Measurements from ENCODE around the gene CST11.
"Not testable (repeated sequence)": the region's sequence is repeated elsewhere in the genome, so short reads cannot be mapped to it uniquely, and the experiment has no call there.

Gene CST11, protein sequence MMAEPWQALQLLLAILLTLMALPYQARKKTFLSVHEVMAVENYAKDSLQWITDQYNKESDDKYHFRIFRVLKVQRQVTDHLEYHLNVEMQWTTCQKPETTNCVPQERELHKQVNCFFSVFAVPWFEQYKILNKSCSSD

DNA sequence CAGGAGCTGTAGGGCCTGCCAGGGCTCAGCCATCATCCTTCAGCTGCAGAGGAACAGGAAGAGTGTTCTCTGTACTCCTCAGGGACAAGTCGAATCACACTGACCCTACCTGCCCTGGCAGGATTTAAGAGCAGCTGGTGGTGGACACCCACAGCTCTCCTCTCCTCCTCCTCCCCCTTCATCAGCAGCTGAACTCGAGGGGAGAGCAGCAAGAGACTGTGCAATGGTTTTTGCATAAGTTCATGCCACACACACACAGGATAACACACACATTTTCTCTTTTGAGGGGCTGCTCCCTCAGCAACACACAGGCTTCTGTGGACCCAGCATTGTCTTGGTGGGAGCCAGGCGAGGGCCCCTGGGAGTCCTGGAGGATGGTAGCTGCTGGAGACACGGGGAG is at the start of gene CST11:
TSS of gene CST11 (minus strand) at position 101 of the 400 bp plus-strand sequence. CDS start at position 36, 65 bp downstream.
- DNase-seq (ENCODE audit: low read depth): no peak
- no peak within 1 kb of the TSS for H3K4me3 ChIP-seq (ENCODE audit: low read depth, low read length)

DNA sequence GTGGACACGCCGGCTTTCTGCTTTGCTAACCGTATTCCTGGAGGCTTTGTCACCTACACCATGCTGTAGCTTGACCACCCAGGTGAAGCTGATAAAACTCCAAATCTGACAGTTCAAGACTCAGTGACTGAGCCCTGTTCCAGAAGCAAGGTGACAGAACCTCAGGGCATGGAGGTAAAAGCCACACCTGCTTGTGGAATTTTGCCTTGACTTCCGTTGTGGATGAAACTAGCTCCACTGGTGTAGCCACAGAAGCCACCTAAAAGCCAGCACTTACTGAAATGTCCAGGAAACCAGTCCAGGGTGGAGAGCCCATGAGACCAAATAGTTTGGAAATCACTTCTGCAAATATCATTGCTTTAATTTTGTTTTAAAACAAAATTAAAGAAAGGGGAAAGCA is 49.2 kb upstream of the CST11 start:
- DNase-seq (ENCODE audit: low read depth): no peak
- no peak overlapping the region for H3K4me3 ChIP-seq (ENCODE audit: low read depth, low read length)

DNA sequence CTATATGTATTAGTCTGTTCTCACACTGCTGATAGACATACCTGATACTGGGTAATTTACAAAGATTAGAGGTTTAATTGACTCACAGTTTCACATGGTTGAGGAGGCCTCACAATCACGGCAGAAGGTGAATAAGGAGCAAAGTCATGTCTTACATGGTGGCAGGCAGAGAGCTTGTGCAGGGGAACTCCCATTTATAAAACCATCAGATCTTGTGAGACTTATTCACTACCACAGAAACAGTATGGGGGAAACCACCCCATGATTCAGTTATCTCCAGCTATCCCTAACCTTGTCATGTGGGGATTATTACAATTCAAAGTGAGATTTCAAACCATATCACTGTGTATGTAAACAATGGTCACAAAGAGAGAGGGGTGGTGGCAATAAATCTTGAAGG is 44.9 kb upstream of the CST11 start:
- no peak for DNase-seq (ENCODE audit: low read depth)

DNA sequence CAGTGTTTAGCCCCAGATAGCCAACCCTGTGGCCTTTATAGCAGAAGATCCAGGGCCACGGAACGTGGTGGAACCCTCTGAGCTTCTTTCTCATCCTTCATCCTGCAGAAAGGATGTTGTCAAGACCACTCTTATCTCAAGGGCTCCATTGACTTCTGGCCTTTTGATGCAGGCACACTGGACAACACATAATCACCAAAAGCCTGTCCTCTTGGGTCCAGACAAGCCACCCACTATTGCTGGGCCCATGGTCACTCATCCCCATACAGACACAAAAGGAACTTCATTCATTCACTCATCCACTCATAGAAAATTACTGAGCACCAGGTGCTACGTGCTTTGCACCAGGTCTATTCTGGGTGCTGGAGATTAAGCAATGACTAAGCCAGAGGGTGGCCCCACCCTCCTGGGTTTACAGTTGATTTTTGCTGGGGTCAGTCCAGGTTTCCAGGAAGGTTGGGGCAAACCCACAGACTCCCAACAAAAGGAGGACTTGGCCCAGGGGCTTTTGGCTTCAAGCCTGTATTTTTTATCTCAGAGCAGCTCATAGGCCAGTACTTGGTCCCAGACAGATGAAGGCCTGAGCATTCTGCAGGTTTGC is 40.6 kb upstream of the CST11 start:
- no peak overlapping the region for H3K4me3 ChIP-seq (ENCODE audit: low read depth, low read length)
- DNase-seq (ENCODE audit: low read depth): no peak

More for the DNA sequence above, 44.9 kb upstream of the CST11 start:
- no peak overlapping the region for H3K4me3 ChIP-seq (ENCODE audit: low read depth, low read length)

DNA sequence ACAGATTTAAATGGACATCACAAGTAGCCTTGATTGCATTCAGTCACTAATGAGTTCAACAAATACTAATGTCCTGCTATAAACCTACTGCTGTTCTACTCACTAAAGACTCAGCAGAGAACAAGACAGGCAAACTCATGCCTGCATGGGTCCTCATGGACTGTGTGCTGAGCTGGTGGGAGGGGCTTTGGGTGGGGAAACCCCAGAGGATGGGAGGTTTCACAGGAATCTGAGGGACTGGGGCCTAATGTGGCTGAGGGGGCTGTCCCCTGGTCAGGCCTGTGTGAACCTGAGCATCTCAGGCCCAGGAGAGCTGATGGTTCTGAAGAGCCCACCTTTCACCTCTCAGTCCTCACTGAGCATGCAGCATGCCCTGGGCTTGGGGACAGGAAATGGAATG is 39.6 kb upstream of the CST11 start:
- no peak overlapping the region for H3K4me3 ChIP-seq (ENCODE audit: low read depth, low read length)
- DNase-seq (ENCODE audit: low read depth): no peak

DNA sequence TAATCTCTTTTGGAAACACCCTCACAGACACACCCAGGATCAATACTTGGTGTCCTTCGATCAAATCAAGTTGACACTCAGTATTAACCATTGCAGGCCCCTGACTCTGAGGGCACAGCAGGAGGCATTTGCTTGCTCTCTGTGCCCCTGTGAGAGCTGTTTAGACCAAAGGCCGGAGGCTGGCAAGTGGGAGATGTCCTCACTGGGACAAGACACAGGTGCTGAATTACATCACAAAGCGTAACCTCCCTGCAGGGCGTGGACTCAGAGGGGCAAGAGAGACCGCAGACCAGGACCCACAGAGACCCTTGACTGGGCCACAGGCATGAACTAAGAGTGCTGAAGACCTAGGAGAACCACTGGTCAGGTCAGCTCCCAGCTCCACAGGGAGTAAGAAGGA is 38.1 kb upstream of the CST11 start, which contains the start of gene CST8:
TSS of gene CST8 (plus strand) at position 301 of the 400 bp plus-strand sequence. CDS start 551 bp downstream, outside the sequence.
- H3K4me3 ChIP-seq (ENCODE audit: low read depth, low read length): no peak within 1 kb of the TSS
- no peak for DNase-seq (ENCODE audit: low read depth)

DNA sequence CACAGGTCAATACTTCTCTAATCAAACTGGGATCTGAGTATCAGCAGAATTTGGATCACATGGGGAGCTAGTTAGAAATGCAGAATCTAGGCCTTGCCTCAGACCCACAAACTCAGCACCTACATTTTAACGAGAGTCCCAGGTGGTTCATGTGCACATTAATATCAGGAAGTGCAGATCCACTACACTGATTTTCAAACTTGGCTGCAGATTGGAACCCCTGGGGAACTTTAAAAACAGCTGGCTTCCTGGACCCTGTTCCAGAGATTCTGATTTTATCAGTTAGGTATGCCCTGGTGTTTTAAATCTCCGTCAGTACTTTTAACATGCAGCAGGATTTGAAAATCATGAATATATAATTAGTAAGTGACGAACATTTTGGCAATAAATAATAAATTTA is 36.3 kb upstream of the CST11 start:
- no peak overlapping the region for H3K4me3 ChIP-seq (ENCODE audit: low read depth, low read length)
- no peak for DNase-seq (ENCODE audit: low read depth)

DNA sequence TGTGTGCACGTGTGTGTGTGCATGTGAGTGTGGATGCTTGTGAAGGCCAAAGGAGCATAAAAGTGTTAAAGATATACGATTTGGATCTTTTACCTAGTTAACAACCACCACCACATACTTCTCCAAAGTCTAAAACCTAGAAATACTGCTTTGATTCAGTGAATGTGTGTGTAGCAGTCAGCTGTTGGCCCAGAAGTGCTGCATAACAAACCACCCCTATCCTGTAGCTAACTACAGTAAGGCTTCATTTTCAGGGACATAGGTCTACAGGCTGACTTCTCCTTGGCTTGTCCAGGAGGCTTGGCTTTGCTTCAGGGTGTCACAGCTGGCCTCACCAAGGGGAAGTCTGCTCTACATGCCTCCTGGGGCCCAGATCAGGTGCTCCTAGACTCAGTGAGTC is 35.8 kb upstream of the CST11 start:
- no peak for DNase-seq (ENCODE audit: low read depth)
- no peak overlapping the region for H3K4me3 ChIP-seq (ENCODE audit: low read depth, low read length)

DNA sequence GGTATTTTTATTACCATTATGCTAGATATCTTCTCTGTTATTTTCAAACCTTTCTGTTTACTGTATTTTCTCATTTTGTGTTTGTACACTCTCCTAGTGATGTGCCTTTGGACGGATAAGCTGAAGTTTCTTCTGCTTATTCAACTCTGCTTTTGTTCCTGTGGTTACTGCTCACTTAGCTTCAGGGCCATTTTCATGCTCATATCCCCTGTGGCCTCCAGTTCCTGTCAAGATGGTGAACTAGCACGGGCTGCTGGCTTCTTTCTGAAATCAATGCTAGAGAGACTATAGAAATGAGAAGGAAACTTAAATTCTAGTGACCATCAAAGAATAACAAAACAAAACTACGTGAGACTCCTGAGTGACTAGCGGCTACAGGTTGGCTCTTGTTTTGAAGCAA is 31.4 kb upstream of the CST11 start:
- no peak overlapping the region for H3K4me3 ChIP-seq (ENCODE audit: low read depth, low read length)
- DNase-seq (ENCODE audit: low read depth): no peak

DNA sequence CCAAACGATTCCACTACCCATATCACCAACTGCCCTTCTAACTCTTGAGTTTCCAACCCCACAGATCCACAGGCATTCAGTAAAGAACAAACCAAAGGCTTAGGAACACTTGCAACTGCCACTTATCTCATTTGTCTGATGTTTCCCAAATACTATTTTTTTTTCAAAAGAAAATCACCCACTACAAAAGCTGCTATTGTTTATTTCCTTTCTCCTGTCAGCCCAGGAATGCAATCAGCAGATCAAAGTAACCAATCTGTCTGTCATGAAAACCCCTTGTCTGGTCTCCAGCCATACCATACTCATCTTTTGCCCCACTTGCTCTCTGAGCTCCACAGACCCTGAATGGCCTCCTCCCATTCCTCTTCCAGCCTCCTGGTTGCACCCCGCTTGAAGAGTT is 29.5 kb upstream of the CST11 start:
- DNase-seq (ENCODE audit: low read depth): no peak

DNA sequence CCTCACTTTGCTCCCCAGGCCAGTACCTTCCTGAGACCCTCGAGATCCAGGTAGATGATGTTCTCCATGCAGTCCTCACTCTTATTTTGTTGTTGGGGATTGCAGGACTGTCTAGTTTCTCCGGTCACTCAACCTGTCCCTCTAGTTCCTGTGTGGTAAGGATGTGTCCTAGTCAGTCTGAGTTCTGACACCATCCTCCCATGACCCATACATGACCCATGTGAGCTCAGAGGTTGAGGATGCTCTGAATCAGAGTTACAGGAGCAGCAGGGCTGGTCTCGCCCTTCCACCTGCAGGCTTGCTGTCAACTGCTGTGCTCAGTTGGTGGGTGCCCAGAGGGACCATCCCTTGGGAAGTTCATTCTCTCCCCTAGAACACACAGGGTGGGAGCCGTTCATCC is 26.4 kb upstream of the CST11 start:
- DNase-seq (ENCODE audit: low read depth): no peak
- no peak overlapping the region for H3K4me3 ChIP-seq (ENCODE audit: low read depth, low read length)

More for the DNA sequence above, 29.5 kb upstream of the CST11 start:
- no peak overlapping the region for H3K4me3 ChIP-seq (ENCODE audit: low read depth, low read length)

DNA sequence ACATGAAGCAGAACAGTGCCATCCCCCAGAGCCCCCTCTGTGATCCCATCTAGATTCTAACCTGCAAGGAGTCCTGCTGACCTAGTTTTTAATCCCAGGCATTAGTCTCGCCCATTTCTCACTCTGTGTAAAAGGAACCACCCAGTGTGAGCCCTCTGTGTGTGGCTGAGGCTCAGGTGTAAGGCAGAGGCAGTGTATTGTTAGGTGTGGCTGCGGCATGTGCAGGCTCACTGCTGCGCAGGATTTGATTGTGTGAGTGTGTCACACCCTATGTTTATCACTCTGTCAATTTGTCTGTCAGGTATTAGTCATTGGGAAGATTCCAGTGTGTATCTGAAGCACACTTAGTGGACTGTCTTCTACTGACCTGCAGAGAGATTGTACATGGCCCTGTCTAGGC is 24.5 kb upstream of the CST11 start:
- H3K4me3 ChIP-seq (ENCODE audit: low read depth, low read length): no peak overlapping the region
- no peak for DNase-seq (ENCODE audit: low read depth)

DNA sequence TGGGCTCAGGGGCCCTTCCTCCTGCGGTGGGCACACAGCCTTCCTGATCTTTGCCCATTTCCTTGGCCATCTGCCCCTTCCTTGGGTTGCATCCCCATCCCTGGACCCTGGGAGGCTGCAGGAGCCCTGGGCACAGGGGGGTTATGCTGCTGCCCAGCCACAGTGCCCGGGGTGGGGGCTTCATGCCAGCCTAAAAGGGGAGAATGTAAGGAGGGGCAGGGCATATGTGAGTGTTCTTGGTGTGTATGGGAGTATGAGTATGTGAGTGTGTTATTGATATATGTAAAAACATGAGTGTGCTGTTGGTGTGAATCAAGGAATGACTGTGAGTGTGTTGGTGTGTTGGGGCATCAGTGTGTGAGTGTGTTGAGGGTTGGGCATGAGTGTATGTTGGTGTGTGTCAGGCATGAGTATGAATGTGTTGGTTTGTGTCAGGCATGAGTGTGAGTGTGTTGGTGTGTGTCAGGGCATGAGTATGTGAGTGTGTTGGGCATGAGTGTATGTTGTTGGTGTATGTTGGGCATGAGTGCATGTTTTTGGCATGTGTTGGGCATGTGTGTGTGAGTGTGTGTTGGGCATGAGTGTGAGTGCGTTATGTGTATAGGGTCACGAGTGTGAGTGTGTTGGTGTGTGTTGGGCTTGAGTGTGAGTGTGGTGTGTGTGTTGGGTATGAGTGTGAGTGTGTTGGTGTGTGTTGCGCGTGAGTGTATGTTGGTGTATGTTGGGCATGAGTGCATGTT is 23.5 kb upstream of the CST11 start:
- no peak for DNase-seq (ENCODE audit: low read depth)
- no peak overlapping the region for H3K4me3 ChIP-seq (ENCODE audit: low read depth, low read length)

DNA sequence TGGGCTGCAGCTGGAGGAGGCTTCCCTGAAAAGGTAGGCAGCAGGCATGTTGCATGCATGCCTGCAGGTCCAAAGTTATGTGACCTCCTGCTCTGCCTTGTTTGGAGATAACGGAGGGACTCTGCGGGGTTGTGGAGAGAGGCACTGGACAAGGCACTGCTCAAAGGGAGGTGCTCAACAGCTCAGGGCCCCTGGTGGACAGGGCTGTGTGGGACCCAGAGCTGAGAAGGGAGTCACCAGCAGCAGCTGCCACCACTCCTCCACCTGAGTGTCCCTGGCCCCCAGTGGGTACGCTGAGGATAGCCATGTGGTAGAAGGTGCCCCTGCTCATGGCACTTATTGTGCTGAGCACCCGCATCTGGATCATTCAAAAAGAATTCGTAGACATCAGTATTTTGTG is 22.7 kb upstream of the CST11 start:
- DNase-seq (ENCODE audit: low read depth): no peak
- H3K4me3 ChIP-seq (ENCODE audit: low read depth, low read length): no peak overlapping the region

DNA sequence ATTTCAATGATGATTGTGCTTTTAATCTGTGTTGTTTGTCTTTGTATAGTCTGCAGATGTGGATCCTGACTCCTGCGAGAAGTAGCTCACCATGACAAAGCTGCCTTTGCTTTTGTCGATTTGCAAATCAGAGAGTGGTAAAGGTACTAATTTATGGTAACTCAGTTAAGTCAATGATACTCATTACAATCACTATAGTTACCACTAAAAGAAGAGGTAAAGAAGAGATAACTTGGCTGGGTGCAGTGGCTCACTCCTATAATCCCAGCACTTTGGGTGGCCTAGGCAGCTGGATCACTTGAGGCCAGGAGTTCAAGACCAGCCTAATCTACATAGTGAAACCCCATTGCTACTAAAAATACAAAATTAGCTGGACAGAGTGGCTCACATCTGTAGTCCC is 20.6 kb upstream of the CST11 start:
- DNase-seq (ENCODE audit: low read depth); H3K4me3 ChIP-seq (ENCODE audit: low read depth, low read length): not testable (repeated sequence)

DNA sequence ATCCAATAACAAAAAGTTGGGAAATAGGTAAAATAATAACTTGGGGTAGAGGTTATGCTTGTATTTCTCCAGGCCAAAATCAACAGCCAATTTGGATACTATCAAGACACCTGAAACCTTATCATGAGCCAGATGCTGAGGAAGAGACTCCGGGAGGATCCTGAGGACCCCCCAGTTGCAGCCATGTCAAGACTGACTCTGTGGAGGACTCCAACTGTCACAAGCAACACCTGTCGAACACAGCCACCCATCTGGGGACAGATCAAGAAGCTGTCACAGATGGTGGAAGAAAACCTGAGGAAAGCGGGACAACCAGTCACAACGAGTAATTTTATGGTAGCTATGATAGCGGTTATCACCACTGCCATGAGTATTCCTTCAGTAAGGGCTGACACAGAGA is 19.6 kb upstream of the CST11 start:
- DNase-seq (ENCODE audit: low read depth): not testable (repeated sequence)

DNA sequence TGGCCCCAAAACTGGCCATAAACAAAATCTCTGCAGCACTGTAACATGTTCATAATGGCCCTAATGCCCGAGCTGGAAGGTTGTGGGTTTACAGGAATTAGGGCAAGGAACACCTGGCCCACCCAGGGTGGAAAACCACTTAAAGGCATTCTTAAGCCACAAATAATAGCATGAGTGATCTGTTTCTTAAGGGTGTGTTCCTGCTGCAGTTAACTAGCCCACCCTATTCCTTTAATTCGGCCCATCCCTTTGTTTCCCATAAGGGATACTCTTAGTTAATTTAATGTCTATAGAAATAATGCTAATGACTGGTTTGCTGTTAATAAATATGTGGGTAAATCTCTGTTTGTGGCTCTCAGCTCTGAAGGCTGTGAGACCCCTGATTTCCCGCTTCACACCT is 14.3 kb upstream of the CST11 start:
- not testable (repeated sequence) for DNase-seq (ENCODE audit: low read depth); H3K4me3 ChIP-seq (ENCODE audit: low read depth, low read length)

More for the DNA sequence above, 19.6 kb upstream of the CST11 start:
- not testable (repeated sequence) for H3K4me3 ChIP-seq (ENCODE audit: low read depth, low read length)

DNA sequence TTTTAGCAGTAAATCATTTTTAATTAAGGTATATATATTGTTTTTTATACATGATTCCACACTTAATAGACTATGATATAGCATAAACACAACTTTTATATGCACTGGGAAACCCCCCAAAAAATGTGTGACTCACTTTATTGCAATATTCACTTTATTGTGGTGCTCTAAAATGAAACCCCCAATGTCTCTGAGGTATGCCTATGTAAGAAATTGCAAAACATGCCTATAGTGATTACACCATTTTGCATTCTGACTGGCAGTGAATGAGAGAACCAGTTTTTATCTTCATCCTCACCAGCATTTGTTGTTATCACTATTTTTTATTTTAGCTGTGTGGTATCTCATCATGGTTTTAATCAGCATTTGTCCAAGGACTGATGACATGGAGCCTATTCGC is 8.5 kb upstream of the CST11 start:
- H3K4me3 ChIP-seq (ENCODE audit: low read depth, low read length): no peak overlapping the region
- no peak for DNase-seq (ENCODE audit: low read depth)

DNA sequence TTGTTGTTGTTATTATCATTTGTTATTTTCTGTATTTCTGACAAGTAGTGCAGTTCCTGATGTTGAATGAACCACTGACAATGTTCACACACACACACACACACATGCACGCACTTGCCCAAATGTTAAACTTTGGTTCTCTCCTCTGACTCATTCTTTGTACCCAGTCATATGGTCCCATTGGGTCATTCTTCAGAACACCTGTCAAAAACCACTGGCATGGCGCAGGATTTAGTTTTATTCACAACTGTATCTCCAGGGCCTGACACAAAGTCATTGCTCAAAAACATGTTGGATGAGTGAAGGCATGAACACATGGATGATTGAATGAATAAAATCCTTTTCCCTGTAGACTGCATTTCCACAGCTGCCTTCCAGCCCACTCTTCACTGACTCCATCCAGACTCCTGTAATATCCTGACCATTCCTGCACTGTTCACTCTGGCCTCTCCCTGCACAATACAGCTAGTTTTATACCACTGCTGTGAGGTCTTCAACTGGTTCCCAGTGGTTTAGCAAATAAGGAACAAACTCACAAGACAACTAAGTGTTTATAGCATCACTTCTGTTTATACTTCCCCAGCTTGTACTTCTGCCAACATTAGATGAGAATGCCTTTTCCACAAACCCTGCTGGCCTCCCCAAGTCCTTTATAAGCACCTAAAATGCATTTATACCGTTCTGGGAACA is 6.9 kb upstream of the CST11 start:
- DNase-seq (ENCODE audit: low read depth): no peak
- no peak overlapping the region for H3K4me3 ChIP-seq (ENCODE audit: low read depth, low read length)

DNA sequence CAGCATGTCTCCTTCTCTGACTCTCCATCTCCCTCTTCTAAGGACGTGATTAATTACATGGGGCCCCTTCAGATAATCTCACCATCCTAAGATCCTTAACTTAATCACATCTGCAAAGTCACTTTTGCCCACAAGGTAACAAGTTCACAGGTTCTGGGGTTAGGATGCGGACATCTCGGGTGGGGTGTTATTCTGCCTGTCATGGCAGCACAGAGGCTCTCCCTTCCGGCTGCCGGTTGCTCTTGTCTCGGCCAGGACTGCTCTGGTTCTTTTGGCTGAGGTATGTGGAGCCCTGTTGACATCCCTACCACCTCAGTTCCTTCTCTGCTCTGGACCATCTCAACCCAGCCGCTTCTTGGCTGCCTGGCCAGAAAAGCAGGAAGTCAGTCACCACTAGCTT is 4.2 kb upstream of the CST11 start:
- no peak overlapping the region for H3K4me3 ChIP-seq (ENCODE audit: low read depth, low read length)
- DNase-seq (ENCODE audit: low read depth): no peak
